ENCODE results near the gene CRELD1.

GRCh38 chr3:9935966-9936510 lies 2.4 kb downstream of the CRELD1 start:
- TF ChIP-seq CTCF (IDR thresholded peaks at IDR 0.05; ENCODE audit: poor library complexity) (no peak), EZH2 (IDR thresholded peaks at IDR 0.05; ENCODE audit: borderline replicate concordance) (no peak)

All from hepatocyte (in vitro differentiated cells).